ENCODE measurements around the gene TNFAIP8L3.

The TNFAIP8L3 gene

GRCh38 chr15:51089699-51090453 lies 4.8 kb downstream of the TNFAIP8L3 start:
- DNase-seq (ENCODE audit: low read depth), result no peak

DNA sequence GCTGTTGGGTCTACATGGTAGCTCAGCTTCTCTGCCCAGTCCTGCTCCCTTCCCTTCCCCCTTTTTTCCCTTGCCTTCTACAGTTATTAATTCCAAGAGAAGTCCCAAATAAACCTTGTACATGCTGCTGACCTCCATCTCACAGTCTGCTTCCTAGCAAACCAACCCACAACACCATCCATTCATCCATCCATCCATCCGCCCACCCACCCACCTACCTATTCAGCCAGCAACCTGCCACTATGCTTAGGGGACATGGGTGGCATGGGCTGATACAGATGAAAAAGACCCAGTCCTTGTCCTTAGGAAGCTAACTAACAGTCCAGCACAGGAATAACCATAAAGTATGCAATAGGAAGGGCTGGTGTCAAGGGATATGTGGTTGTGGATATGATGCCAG lies 5.7 kb downstream of the TNFAIP8L3 start:
- DNase-seq (ENCODE audit: low read depth), result no peak

DNA sequence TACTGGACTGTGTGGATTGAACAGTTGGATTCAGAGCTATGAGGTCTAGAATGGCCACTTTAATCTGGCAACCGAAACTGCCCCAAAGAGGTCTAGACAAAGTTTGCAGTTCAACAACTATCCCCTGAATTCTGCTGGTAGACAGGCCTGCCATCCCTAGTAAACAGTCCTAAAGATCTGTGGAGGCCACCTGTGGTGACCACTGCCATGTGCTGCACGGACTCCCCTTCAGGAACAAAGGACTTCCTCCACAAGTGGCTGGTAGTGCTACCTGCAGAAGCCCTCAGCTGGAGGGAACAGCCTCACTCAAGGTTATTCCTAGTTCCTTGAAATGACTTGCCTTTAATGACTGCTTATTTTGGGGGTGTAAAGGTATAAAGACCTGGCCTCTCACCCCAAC lies 6.1 kb downstream of the TNFAIP8L3 start:
- DNase-seq (ENCODE audit: low read depth), result no peak

- no peak for DNase-seq (ENCODE audit: low read depth)
Measured at GRCh38 chr15:51087513-51087912, 7.2 kb downstream of the TNFAIP8L3 start.

GRCh38 chr15:51086409-51086808 lies 8.3 kb downstream of the TNFAIP8L3 start:
- no peak for DNase-seq (ENCODE audit: low read depth)

DNA sequence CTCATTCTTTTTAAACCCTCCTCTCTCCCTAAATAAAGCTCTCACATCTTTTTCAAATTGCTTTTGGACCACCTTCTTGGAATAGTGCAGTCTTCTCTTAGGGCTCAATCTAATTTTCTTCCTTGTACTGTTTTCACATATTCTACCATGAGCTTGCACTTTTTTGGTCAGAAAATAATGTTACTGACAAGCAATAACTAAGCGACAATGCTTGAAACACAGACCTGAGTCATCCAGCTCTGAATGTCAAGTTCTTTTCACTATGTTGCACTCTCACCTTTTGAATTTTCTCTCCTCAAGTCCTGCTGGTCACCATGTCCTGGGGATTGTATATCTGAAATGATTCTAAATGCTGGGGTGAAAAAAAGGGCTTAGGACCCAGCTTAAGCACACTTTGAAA lies 8.9 kb downstream of the TNFAIP8L3 start:
- DNase-seq (ENCODE audit: low read depth), result no peak

DNA sequence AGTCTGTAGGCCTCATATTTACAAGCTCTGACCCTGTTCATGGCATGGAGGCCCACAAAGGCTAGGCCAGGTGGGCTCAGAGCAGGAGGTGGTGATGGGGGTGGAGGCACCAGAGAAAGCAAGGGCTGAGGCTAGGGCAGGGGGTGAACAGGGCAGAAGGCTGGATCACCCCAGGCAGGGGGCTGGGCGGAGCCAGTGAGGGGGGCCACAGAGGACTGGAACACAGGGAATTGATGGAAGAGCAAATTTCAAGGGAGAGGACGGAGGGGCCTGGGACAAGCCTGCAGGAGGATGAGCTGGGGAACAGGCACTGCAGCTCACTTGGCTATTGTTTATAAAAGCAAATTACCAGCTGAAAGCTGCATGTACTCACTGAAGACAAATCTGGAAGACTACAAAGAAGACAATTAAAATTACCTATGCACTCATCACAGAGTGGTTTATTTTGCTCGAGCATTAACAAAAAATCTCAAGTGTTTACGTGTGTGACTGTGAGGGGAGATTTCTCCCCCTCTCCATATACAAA lies 11.0 kb downstream of the TNFAIP8L3 start:
- DNase-seq (ENCODE audit: low read depth), result no peak

GRCh38 chr15:51082246-51082645 lies 12.5 kb downstream of the TNFAIP8L3 start:
- DNase-seq (ENCODE audit: low read depth), result no peak

- DNase-seq (ENCODE audit: low read depth), result no peak
Measured at GRCh38 chr15:51080286-51080685, 14.4 kb downstream of the TNFAIP8L3 start.

DNA sequence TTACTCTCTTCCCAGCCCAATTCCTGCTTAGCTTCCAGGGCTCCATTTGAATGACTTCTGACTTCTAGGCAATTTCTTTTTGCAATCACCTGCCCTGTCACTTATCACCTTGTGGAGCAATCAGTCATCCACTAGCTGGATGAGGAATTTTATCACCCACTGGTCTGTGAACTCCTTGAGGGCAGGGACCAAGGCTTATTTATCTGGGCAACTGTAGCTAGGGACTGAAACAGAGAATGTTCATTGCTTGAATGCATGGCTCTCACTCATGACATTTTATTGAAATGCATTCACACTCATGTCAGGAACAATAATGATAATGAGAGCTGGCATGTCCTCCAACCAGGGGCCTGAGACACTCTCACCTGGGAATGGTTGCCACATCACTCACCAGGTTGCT lies 15.5 kb downstream of the TNFAIP8L3 start:
- DNase-seq (ENCODE audit: low read depth), result no peak

DNA sequence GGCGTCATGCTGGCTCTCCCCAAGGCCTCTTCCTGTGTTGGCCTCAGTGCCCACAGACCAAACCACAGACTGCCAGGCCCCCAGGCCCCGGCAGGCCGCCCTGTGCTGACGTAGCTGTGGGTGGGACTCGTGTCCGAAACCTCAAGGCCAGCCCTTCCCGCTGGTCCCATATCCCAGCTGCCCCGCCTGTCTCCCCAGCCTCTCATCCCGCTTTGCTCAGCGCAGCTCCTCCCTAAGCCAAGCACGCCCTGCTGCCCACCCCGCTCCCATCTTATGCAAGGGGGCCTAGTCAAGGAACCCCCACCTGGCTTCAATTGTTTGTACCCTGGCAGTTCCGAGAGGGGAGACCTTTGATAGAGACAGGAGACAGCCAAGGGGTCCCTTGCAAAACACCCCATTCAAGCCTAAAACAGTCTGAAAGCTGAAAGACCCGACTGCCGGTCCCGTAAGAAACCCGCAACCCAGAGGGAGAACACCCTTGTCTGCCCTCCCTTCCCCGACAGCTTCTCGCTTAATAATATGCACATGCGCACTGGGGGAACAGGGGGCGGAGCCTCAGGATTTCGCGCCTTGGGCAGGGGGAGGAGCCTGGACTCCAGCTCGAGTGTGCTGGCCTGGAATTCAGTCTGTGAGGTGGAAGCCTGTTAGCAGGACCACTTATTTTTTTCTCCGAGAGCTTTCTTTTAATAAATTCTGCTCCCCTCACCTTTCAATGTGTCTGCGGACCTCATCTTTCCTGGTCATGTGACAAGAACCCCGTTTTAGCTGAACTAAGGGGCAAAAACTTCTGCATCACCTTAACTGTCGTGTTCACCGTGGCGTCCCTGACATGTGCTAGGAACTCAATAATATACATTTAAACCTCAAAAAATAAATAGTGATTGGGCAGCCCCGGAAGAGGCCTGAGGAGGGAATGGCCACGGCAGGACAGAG lies 17.2 kb downstream of the TNFAIP8L3 start:
- no peak for DNase-seq (ENCODE audit: low read depth)

GRCh38 chr15:51076524-51077220 lies 18.0 kb downstream of the TNFAIP8L3 start:
- DNase-seq (ENCODE audit: low read depth), result no peak

GRCh38 chr15:51075826-51076523 lies 18.7 kb downstream of the TNFAIP8L3 start:
- no peak for DNase-seq (ENCODE audit: low read depth)

DNA sequence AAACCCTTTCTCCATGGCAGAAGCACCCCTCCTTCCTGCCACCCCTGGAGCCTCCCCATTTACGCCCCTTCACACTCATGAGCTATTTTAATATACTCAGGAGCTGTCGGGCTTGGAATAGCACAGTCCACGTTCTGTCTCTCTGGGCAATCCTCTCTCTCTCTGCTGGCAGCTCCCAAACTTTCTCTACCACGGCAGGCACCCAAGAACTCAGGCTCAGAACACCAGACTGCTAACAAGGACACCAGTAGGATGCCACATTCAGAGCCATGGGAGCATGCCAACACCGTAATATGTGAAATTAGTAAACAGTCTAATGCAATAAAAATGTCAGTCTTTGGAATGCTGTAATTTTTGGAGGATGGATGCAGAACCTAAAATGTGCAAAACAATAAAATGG lies 19.3 kb downstream of the TNFAIP8L3 start:
- no peak for DNase-seq (ENCODE audit: low read depth)

- DNase-seq (ENCODE audit: low read depth), result no peak
Measured at GRCh38 chr15:51074926-51075325, 19.8 kb downstream of the TNFAIP8L3 start.

- DNase-seq (ENCODE audit: low read depth), result no peak
Measured at GRCh38 chr15:51071578-51071977, 23.1 kb downstream of the TNFAIP8L3 start.

DNA sequence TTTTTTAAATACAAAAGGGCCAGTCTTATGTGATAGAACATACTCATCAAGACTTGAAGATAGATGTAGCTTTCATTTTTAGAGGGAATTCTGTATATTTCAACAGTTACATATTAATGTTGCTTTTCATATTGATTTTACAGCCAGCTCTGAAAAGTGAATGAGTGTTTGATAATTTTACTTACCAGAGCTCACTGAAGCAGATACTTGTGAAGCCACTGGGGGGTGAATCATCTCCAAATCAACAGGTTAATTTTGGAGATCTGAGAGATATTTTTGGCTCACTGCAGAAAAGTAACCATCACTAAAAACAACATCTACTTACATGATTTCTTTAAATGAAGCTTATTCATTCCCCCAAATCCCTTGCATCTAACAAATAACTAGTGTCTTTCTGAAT lies 24.7 kb downstream of the TNFAIP8L3 start:
- no peak for DNase-seq (ENCODE audit: low read depth)

- DNase-seq (ENCODE audit: low read depth), result no peak
Measured at GRCh38 chr15:51067510-51067909, 27.2 kb downstream of the TNFAIP8L3 start.

DNA sequence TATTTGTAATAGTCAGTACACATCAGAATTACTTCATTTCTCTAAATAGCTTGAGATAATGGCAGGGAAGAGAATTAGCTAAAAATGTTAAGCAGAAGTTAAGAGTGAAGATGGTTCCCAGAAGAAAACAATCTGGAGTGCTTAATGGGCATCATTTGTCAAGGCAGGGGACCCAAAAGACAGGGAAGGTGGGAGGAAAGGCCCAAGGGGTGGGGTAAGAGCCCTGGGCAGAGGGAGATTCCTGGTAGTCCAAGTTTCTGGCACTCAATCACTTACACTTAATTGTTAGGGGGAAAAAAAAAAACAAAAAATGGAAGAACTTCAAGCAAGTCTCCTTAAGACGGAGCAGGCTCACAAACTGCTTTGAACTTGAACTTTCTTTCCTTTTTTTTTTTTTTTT lies 28.9 kb downstream of the TNFAIP8L3 start:
- DNase-seq (ENCODE audit: low read depth), result no peak

DNA sequence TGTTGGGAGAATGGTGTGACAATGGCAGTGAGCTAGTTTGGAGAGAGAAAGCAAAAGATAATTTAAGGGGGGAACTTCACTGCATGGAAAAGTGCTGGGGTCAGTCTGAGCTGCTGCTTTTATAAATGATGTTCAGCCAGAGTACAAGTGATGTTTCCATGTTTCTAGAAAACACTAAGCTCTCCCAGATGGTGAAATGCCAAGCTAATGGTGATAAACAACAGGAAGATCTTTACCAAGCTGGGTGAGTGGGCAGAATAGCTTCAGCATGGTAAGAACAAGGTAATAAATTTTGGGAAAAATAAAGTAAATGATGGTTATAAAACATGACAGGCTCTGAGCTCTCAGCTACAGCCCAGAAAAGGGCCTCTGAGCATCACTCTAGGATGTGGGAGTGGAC lies 29.4 kb downstream of the TNFAIP8L3 start:
- no peak for DNase-seq (ENCODE audit: low read depth)

- no peak for DNase-seq (ENCODE audit: low read depth)
Measured at GRCh38 chr15:51062736-51063135, 32.0 kb downstream of the TNFAIP8L3 start.

Data from activated gamma-delta T cell treated with anti-CD3 and anti-CD28 coated beads, Interleukin-2, amount 50 U/mL, for 16 hours (primary cell).